ENCODE measurements around the gene PEAK1. TPM values are rescaled to one million over a fixed set of nuclear protein-coding genes. Genes with fewer than 3 reads are reported as not detected.
A peak's percentile ranks its signal among the peaks of the same experiment; 100 is the strongest.

The PEAK1 gene
- total and polyA plus RNA-seq, 9 of the 15 experiments (the other 6 are each of a cell fraction or from before 2014, with no cell fraction given): 0.99 to 22.4 (median 10.8) TPM

- FAIRE-seq: no peak
- TF ChIP-seq CREB5 (CRISPR knock-in tag; IDR thresholded peaks at IDR 0.05) (no peak), KDM5B (IDR thresholded peaks at IDR 0.05; ENCODE audit: insufficient replicate concordance, low read depth, low read length) (no peak), MNT (conservative IDR thresholded peaks at IDR 0.05) (no peak), FOXA1 (IDR thresholded peaks at IDR 0.05; ENCODE audit: borderline replicate concordance) (no peak), BRD4 (IDR thresholded peaks at IDR 0.05) (no peak), HDGF (IDR thresholded peaks at IDR 0.05) (no peak), ZNF174 (CRISPR knock-in tag; IDR thresholded peaks at IDR 0.05) (no peak), SFPQ (IDR thresholded peaks at IDR 0.05; ENCODE audit: low read depth, low read length) (no peak)
- TF ChIP-seq, protein P1, sequence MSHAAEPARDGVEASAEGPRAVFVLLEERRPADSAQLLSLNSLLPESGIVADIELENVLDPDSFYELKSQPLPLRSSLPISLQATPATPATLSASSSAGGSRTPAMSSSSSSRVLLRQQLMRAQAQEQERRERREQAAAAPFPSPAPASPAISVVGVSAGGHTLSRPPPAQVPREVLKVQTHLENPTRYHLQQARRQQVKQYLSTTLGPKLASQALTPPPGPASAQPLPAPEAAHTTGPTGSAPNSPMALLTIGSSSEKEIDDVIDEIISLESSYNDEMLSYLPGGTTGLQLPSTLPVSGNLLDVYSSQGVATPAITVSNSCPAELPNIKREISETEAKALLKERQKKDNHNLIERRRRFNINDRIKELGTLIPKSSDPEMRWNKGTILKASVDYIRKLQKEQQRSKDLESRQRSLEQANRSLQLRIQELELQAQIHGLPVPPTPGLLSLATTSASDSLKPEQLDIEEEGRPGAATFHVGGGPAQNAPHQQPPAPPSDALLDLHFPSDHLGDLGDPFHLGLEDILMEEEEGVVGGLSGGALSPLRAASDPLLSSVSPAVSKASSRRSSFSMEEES (CRISPR knock-in tag; IDR thresholded peaks at IDR 0.05): no peak
- TF ChIP-seq, protein P2, sequence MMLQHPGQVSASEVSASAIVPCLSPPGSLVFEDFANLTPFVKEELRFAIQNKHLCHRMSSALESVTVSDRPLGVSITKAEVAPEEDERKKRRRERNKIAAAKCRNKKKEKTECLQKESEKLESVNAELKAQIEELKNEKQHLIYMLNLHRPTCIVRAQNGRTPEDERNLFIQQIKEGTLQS (IDR thresholded peaks at IDR 0.05): no peak
- TF ChIP-seq, protein P2 (CRISPR knock-in tag; conservative IDR thresholded peaks at IDR 0.05): no peak
- H3K27me3 ChIP-seq (ENCODE audit: control insufficient read depth in 2 of 2, insufficient read depth in 2 of 2, low read length in 2 of 2): no peaks in the 10 kb centered on the region; a peak in 1 of 5 replicates
- BruUV-seq (replicated peaks): no TSS peak
- no peaks in the 10 kb centered on the region for H3K36me3 ChIP-seq (ENCODE audit: control insufficient read depth, insufficient read depth, low read length)
- H2AFZ ChIP-seq (ENCODE audit: low read depth, low read length): no peak overlapping the region
- no peak overlapping the region for H3K4me2 ChIP-seq (ENCODE audit: insufficient read depth, low read length)
- H3K4me1 ChIP-seq (replicated peaks in 1 of 2; ENCODE audit: control insufficient read depth in 2 of 2, insufficient read depth in 2 of 2, low read length in 2 of 2): peaks cover 5 to 18% of the 10 kb centered on the region in 2 experiments
- ChIA-PET POLR2A (interaction anchor here (0.6 to 1.0 kb wide), 5 partner anchors 10 to 1512 kb away, joined by 3 to 4 read pairs (median 3); no protein-coding TSS in a partner anchor), CTCF (ENCODE audit: low intra/inter-chr PET ratio) (no interaction called here)
- intact Hi-C loops (cut with micrococcal nuclease): no loop called here
- no peaks in the 10 kb centered on the region for H3K79me2 ChIP-seq (ENCODE audit: control insufficient read depth, insufficient read depth, low read length)
- H3K9me1 ChIP-seq (ENCODE audit: control insufficient read depth, insufficient read depth, low read length): no peaks in the 10 kb centered on the region
- no peak overlapping the region for H3K27ac ChIP-seq (ENCODE audit: extremely low read depth, low read depth, low read length)
- no peaks in the 10 kb centered on the region for H4K20me1 ChIP-seq (replicated peaks; ENCODE audit: control insufficient read depth, insufficient read depth, low read length)
- H3K9me3 ChIP-seq (replicated peaks; ENCODE audit: control insufficient read depth, insufficient read depth, low read depth, low read length): no peaks in the 10 kb centered on the region
- DNase-seq (ENCODE audit: extremely low read depth in 1 of 4, low spot score in 3 of 4): no peak
- in situ Hi-C loops (cut with MboI): no loop called here
- H3K9ac ChIP-seq (ENCODE audit: insufficient read depth in 1 of 2, low read depth in 2 of 2, low read length in 2 of 2): peak overlapping the region in 1 of 2 experiments; percentile 54; a peak in 1 of 4 replicates
- ATAC-seq: no peak
- no peak overlapping the region for H3K4me3 ChIP-seq
- WGBS (ENCODE audit: insufficient coverage, low coverage, missing lambda C conversion rate): 15% methylated on average over 4 of the region's 5 CpGs
Measured at GRCh38 chr15:77081971-77082370, 337.9 kb downstream of the PEAK1 start.

All from K562 (cell line).